Measurements from ENCODE around the gene FAR1. TPM values are rescaled to one million over a fixed set of nuclear protein-coding genes. Genes with fewer than 3 reads are reported as not detected.

The FAR1 gene
- total RNA-seq, 4 donors from 2014 or later: 37.5 to 61.5 (median 38.8) TPM

- Histone ChIP-seq H3K4me1 (no peaks in the 10 kb centered on the region), H3K4me3 (no peak overlapping the region), H3K27ac (no peak overlapping the region), H3K27me3 (no peaks in the 10 kb centered on the region), H3K36me3 (peaks cover 0 to 67% of the 10 kb centered on the region in 2 donors), H3K9me3 (no peaks in the 10 kb centered on the region)
- 93% methylated on average over 1 of the region's 1 CpG; no CpG with 5 or more reads in 1 of the 2 donors for WGBS, 2 donors (ENCODE audit: low coverage in 1 of 2)
- ATAC-seq: no peak
- no peak for TF ChIP-seq POLR2AphosphoS5 (IDR thresholded peaks at IDR 0.05)
Observed at GRCh38 chr11:13699870-13700269, 31.4 kb downstream of the FAR1 start.

- H3K27me3 ChIP-seq: no peaks in the 10 kb centered on the region
- no peak overlapping the region for H3K4me3 ChIP-seq
- 56 to 83% methylated on average over 2 of the region's 2 CpGs for WGBS, 2 donors (ENCODE audit: low coverage in 1 of 2)
- no peaks in the 10 kb centered on the region for H3K9me3 ChIP-seq
- TF ChIP-seq EP300 (IDR thresholded peaks at IDR 0.05): no peak
- TF ChIP-seq, protein P1, sequence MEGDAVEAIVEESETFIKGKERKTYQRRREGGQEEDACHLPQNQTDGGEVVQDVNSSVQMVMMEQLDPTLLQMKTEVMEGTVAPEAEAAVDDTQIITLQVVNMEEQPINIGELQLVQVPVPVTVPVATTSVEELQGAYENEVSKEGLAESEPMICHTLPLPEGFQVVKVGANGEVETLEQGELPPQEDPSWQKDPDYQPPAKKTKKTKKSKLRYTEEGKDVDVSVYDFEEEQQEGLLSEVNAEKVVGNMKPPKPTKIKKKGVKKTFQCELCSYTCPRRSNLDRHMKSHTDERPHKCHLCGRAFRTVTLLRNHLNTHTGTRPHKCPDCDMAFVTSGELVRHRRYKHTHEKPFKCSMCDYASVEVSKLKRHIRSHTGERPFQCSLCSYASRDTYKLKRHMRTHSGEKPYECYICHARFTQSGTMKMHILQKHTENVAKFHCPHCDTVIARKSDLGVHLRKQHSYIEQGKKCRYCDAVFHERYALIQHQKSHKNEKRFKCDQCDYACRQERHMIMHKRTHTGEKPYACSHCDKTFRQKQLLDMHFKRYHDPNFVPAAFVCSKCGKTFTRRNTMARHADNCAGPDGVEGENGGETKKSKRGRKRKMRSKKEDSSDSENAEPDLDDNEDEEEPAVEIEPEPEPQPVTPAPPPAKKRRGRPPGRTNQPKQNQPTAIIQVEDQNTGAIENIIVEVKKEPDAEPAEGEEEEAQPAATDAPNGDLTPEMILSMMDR (IDR thresholded peaks at IDR 0.05): no peak
- TF ChIP-seq POLR2A (IDR thresholded peaks at IDR 0.05): no peak
- TF ChIP-seq POLR2AphosphoS5 (IDR thresholded peaks at IDR 0.05): no peak
- peaks cover 0 to 50% of the 10 kb centered on the region in 2 donors for H3K36me3 ChIP-seq
- no peak for ATAC-seq
- no peaks in the 10 kb centered on the region for H3K4me1 ChIP-seq
- H3K27ac ChIP-seq: no peak overlapping the region
Observed at GRCh38 chr11:13701506-13701905, 33.0 kb downstream of the FAR1 start.

DNA sequence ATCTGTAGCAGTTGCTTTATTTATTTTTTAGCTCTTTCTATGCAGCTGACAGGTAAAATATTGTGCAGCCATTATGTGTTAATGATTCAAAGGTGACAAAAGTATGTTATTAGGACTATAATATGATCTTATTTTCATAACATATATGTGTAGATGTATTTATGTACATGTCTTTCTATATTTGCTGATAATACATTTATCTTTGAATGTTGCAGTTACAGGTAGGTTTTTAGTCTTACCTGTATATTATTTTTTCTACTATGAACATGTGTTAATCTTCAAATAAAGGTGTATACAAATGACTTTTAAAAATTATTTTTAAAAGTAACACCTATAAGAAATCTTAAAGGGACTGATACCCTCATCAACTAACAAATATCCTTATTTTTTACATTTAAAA, 33.6 kb downstream of the FAR1 start:
- Histone ChIP-seq H3K27me3 (no peaks in the 10 kb centered on the region), H3K4me1 (no peaks in the 10 kb centered on the region), H3K36me3 (peaks cover 0 to 45% of the 10 kb centered on the region in 2 donors), H3K4me3 (no peak overlapping the region), H3K9me3 (no peaks in the 10 kb centered on the region), H3K27ac (no peak overlapping the region)
- ATAC-seq: no peak
- TF ChIP-seq, protein P1 (IDR thresholded peaks at IDR 0.05): no peak
- no peak for TF ChIP-seq POLR2AphosphoS5 (IDR thresholded peaks at IDR 0.05)
- no peak for TF ChIP-seq EP300 (IDR thresholded peaks at IDR 0.05)
- no peak for TF ChIP-seq POLR2A (IDR thresholded peaks at IDR 0.05)

GRCh38 chr11:13705710-13706109, 37.2 kb downstream of the FAR1 start:
- no peak for ATAC-seq
- Histone ChIP-seq H3K4me3 (no peak overlapping the region), H3K4me1 (no peaks in the 10 kb centered on the region), H3K27ac (no peak overlapping the region), H3K9me3 (no peaks in the 10 kb centered on the region), H3K27me3 (no peaks in the 10 kb centered on the region), H3K36me3 (peaks cover 0 to 50% of the 10 kb centered on the region in 2 donors)
- no peak for TF ChIP-seq POLR2AphosphoS5 (IDR thresholded peaks at IDR 0.05)
- TF ChIP-seq EP300 (IDR thresholded peaks at IDR 0.05): no peak
- TF ChIP-seq POLR2A (IDR thresholded peaks at IDR 0.05): no peak
- TF ChIP-seq, protein P1 (IDR thresholded peaks at IDR 0.05): no peak

DNA sequence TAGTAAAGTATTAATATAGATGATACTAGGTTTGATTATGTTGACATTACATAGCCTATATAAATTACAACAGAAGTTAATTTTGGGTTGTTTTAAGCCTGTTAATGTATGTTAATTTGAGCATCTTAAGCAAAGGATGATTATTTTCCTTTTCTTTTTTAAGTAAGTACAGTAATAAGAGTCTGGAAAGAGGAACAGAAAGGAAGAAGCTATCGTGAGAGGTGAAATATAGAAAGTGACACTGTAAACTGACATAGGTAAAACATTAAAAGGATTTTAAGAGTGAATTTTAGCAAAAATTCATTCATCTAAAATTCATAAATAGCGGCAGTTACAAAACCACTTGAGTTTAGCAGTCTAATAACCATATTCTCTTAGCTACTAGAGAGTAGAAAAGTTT, 45.5 kb downstream of the FAR1 start:
- H3K27me3 ChIP-seq: no peaks in the 10 kb centered on the region
- peaks cover 7 to 93% of the 10 kb centered on the region in 2 donors for H3K36me3 ChIP-seq
- ATAC-seq: no peak
- H3K9me3 ChIP-seq: no peaks in the 10 kb centered on the region
- TF ChIP-seq POLR2AphosphoS5 (IDR thresholded peaks at IDR 0.05) (no peak), POLR2A (IDR thresholded peaks at IDR 0.05) (no peak), EP300 (IDR thresholded peaks at IDR 0.05) (no peak)
- TF ChIP-seq, protein P1 (IDR thresholded peaks at IDR 0.05): no peak
- no peak overlapping the region for H3K27ac ChIP-seq
- H3K4me3 ChIP-seq: no peak overlapping the region
- 83 to 90% methylated on average over 2 of the region's 2 CpGs for WGBS, 2 donors (ENCODE audit: low coverage in 1 of 2)
- no peaks in the 10 kb centered on the region for H3K4me1 ChIP-seq

All from gastroesophageal sphincter (tissue), 4 donors.